Lower leg skin (tissue), 4 donors: ENCODE data around the gene CMSS1. TPM values are rescaled to one million over a fixed set of nuclear protein-coding genes. Genes with fewer than 3 reads are reported as not detected.
"Not testable (repeated sequence)": the region's sequence is repeated elsewhere in the genome, so short reads cannot be mapped to it uniquely, and the experiment has no call there.

Experiments
- DNase-seq, 2 donors: peaks; one replicate each; pipeline ENCODE4 v3.0.0-alpha.2; 2019; ENCODE audit warnings: low spot score in 2 of 2
- H3K4me3 ChIP-seq: fragments of 200-600 bp; sonication (generic); 2 replicates; pipeline ENCODE4 v1.5.1; 2017; ENCODE audit warnings: mild to moderate bottlenecking, low read depth; ENCODE audit not compliant: poor library complexity, severe bottlenecking
- POLR2A ChIP-seq, 2 donors: fragments of 450-650 bp; IDR thresholded peaks; one replicate each; pipeline ENCODE4 v1.6.1; 2016 to 2017; ENCODE audit warnings: antibody characterized with exemption in 2 of 2, mild to moderate bottlenecking in 1 of 2, moderate library complexity in 1 of 2
- WGBS, 2 donors: methylation state at CpG; one replicate each; pipeline ENCODE4 v1.1.5; 2018; 5-methylcytosine and 5-hydroxymethylcytosine counted together
- intact Hi-C: fragments of 100-400 bp; cut with DNase I; formaldehyde crosslinking; loops from one replicate; pipeline ENCODE4 v1.15.0; 2023; ENCODE audit warnings: low total_unique reads
- total RNA-seq, 4 donors: library from RNA; depleted of rRNA; stranded (reverse); fragments of >200 nt; gene quantifications; one replicate each; pipeline ENCODE4 v1.1.0, GENCODE V29; 2016
- TF ChIP-seq, protein P1 (sequence below), 3 donors: fragments of 450-650 bp; IDR thresholded peaks; one replicate each; pipeline ENCODE4 v1.5.1; 2016; ENCODE audit warnings: antibody characterized with exemption in 3 of 3, mild to moderate bottlenecking in 3 of 3, moderate library complexity in 2 of 3

The CMSS1 gene
- total RNA-seq, 4 donors from 2014 or later, result 3.7 to 13.2 (median 7.5) TPM

DNA sequence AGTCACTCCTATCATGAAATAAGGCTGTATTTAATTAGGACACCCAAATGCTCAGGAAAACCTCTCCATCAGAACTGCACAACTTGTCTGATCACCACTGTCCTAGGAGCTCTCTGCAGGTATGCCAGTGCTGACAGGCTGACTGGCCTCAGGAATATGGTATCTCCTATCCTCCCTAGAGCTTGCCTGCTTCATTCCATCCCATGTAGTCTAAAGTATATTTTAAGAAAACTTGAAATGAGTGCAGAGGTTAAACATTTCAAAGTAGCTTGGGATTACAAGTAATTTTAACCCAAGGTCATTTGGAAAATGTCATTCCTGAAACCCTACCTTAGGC, 273.0 kb downstream of the CMSS1 start:
- intact Hi-C loops, result no loop called here
- TF ChIP-seq POLR2A (IDR thresholded peaks at IDR 0.05), result no peak
- TF ChIP-seq, protein P1, sequence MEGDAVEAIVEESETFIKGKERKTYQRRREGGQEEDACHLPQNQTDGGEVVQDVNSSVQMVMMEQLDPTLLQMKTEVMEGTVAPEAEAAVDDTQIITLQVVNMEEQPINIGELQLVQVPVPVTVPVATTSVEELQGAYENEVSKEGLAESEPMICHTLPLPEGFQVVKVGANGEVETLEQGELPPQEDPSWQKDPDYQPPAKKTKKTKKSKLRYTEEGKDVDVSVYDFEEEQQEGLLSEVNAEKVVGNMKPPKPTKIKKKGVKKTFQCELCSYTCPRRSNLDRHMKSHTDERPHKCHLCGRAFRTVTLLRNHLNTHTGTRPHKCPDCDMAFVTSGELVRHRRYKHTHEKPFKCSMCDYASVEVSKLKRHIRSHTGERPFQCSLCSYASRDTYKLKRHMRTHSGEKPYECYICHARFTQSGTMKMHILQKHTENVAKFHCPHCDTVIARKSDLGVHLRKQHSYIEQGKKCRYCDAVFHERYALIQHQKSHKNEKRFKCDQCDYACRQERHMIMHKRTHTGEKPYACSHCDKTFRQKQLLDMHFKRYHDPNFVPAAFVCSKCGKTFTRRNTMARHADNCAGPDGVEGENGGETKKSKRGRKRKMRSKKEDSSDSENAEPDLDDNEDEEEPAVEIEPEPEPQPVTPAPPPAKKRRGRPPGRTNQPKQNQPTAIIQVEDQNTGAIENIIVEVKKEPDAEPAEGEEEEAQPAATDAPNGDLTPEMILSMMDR (IDR thresholded peaks at IDR 0.05), result no peak
- H3K4me3 ChIP-seq, result no peak overlapping the region
- DNase-seq, result no peak

DNA sequence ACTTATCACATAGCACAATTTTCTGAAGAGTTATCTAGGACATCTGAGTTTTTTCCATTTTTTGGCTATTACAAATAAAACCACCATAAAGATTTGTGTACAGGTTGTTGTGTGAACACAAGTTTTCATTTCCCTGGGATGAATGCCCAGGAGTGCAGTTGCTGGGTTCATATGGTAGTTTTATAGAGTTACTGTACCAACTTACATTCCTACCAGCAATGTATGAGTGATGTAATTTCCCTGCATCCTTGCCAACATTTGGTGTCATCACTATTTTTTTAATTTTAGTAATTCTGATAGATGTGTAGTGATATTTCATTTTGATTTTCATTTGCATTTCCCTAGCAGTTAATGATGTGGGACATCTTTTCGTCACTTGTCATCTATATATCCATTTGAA, 276.2 kb downstream of the CMSS1 start:
- WGBS, 2 donors, result 97 to 98% methylated on average over 1 of the region's 1 CpG
- H3K4me3 ChIP-seq, result no peak overlapping the region
- TF ChIP-seq, protein P1 (IDR thresholded peaks at IDR 0.05), result no peak
- no peak for TF ChIP-seq POLR2A (IDR thresholded peaks at IDR 0.05)
- intact Hi-C loops, result no loop called here
- no peak for DNase-seq

DNA sequence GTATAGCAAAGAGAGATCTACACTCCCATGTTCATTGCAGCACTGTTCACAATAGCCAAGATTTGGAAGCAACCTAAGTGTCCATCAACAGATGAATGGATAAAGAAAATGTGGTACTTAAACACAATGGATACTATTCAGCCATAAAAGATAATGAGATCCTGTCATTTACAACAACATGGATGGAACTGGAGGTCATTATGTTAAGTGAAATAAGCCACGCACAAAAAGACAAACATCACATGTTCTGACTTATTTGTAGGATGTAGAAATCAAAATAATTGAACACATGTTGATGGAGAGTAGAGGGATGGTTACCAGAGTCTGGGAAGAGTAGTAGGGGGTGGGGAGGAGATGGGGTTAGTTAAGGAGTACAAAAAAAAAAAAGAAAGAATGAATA, 278.6 kb downstream of the CMSS1 start:
- WGBS, 2 donors, result 97% methylated on average over 1 of the region's 1 CpG
- DNase-seq, H3K4me3 ChIP-seq, intact Hi-C loops: not testable (repeated sequence)

DNA sequence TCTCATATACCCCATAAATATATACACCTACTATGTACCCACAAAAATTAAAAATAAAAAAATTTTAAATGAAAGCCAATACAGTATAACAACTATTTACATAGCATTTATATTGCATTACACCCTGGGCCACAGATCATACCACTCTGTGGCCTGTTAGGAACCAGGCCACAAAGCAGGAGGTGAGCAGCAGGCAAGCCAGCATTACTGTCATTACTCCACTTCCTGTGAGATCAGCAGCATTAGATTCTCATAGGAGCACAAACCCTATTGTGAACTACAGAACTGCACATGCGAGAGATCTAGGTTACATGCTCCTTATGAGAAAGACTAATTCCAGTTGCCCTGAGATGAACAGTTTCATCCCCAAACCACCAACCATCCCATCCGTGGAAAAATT, 279.2 kb downstream of the CMSS1 start:
- no peak overlapping the region for H3K4me3 ChIP-seq
- no peak for TF ChIP-seq POLR2A (IDR thresholded peaks at IDR 0.05)
- TF ChIP-seq, protein P1 (IDR thresholded peaks at IDR 0.05), result no peak
- no peak for DNase-seq
- WGBS, 2 donors, result 86 to 94% methylated on average over 2 of the region's 2 CpGs
- intact Hi-C loops, result no loop called here

DNA sequence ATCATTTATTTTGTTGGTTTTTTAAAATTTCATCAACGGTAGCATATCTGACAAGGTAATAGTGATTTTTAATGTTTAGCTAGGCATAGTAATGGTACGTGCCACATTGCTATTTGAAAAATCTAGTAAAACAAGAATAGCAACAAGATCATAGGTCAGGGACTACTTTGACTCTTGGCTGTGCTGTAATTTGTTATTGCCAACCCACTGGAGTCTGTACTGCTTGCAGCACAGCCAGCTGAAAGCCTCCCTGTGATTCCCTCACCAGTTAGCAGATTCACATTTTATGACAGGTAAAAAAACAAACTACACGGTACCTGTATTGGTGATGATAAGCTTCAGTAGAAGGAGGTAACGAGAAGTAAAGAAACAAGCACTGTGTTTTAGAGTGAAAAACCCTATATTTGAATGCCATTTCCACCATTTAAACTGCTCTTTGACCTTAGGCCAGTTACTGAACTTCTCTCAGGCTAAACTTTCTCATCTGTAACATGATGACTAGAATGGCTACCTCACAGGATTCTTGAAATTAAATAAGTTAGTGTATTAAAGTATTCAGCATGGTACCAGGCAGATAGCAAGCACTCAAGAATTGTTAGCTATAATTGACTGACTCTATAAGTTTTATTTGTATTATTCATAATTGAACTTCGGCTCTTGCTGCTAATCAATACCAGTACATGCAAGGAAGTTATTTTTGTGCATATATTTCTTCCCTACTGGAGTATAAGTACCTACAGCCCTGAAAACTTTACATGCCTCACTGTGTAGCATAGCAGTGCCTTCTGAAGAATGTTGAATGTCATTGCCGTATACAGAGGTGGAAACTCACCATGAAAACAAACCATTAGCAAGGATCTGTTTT, 280.5 kb downstream of the CMSS1 start:
- intact Hi-C loops, result no loop called here
- 58 to 60% methylated on average over 6 of the region's 6 CpGs for WGBS, 2 donors
- TF ChIP-seq, protein P1 (IDR thresholded peaks at IDR 0.05), result no peak
- no peak for TF ChIP-seq POLR2A (IDR thresholded peaks at IDR 0.05)
- no peak for DNase-seq
- H3K4me3 ChIP-seq, result no peak overlapping the region

DNA sequence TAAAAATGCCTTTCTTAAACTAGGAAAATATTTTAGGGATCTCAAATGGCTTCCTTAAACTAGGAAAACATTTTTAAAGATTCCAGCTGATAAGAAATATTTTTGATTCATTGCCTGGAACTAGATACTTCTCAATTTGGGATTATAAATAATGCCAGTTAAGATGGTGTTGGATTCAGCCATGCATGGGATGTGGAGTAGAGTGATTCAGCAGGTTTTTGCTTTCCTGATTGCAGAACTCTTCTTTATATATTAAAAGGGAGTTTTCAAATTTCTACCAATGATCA, 281.1 kb downstream of the CMSS1 start:
- intact Hi-C loops, result no loop called here
- TF ChIP-seq, protein P1 (IDR thresholded peaks at IDR 0.05), result no peak
- TF ChIP-seq POLR2A (IDR thresholded peaks at IDR 0.05), result no peak
- no peak for DNase-seq
- no peak overlapping the region for H3K4me3 ChIP-seq
